Kidney (tissue), 14 donors: ENCODE data around the gene NAALAD2. TPM values are rescaled to one million over a fixed set of nuclear protein-coding genes. Genes with fewer than 3 reads are reported as not detected.

Source experiments
- DNase-seq, 5 donors: peaks; one replicate each; pipeline ENCODE4 v3.0.0-alpha.2; 2013 to 2020
- FAIRE-seq: peaks from 2 replicates; lab custom pipeline; 2012; peaks lifted over from hg19 to GRCh38; lab: Jason Lieb, UNC
- H3K27ac ChIP-seq, 2 donors: one replicate each; pipeline ENCODE4 v1.7.0; 2013; ENCODE audit warnings: low read depth in 2 of 2, low read length in 2 of 2, inconsistent platforms in 1 of 2
- H3K27me3 ChIP-seq: one replicate; pipeline ENCODE4 v1.7.1; 2013; ENCODE audit warnings: low read length, inconsistent platforms; ENCODE audit not compliant: control insufficient read depth, insufficient read depth
- H3K36me3 ChIP-seq, 3 donors: one replicate each; pipeline versions ENCODE4 v1.7.0 to v1.7.1; 2013; ENCODE audit warnings: low read length in 3 of 3, control low read depth in 1 of 3, inconsistent platforms in 1 of 3; ENCODE audit not compliant: insufficient read depth in 3 of 3, control insufficient read depth in 2 of 3
- H3K4me1 ChIP-seq, 3 donors: one replicate each; pipeline versions ENCODE4 v1.7.0 to v1.7.1; 2013; ENCODE audit warnings: low read length in 3 of 3, inconsistent platforms in 1 of 3, low read depth in 1 of 3; ENCODE audit not compliant: control insufficient read depth in 2 of 3, insufficient read depth in 2 of 3
- H3K4me3 ChIP-seq, 3 donors: one replicate each; pipeline versions ENCODE4 v1.7.0 to v1.8.1; 2013; ENCODE audit warnings: low read length in 3 of 3, control low read depth in 1 of 3, inconsistent platforms in 1 of 3
- H3K9ac ChIP-seq, 3 donors: one replicate each; pipeline versions ENCODE4 v1.7.0 to v1.7.1; 2013; ENCODE audit warnings: low read length in 3 of 3, control low read depth in 1 of 3, inconsistent platforms in 1 of 3
- H3K9me3 ChIP-seq, 3 donors: one replicate each; pipeline versions ENCODE4 v1.7.0 to v1.7.1; 2013; ENCODE audit warnings: low read length in 3 of 3, control low read depth in 1 of 3, inconsistent platforms in 1 of 3; ENCODE audit not compliant: control insufficient read depth in 2 of 3, insufficient read depth in 1 of 3
- CTCF ChIP-seq: IDR thresholded peaks from 3 replicates; pipeline ENCODE4 v1.5.1; 2012; ENCODE audit warnings: mild to moderate bottlenecking, moderate library complexity, borderline replicate concordance; ENCODE audit not compliant: insufficient read depth; ENCODE audit errors: extremely low read depth
- intact Hi-C: fragments of 100-400 bp; cut with DNase I; formaldehyde crosslinking; loops from one replicate; pipeline ENCODE4 v1.11.1; 2022
- polyA plus RNA-seq: library from polyadenylated mRNA; stranded (reverse); fragments of 350-450 nt; fragmentation: Illumina TruSeq; extraction: RNeasy Lipid Tissue Mini Kit (QIAGEN cat#74804); gene quantifications from one replicate; pipeline ENCODE4 v1.2.3, GENCODE V29; 2014; ENCODE audit warnings: low read depth, low replicate concordance; ENCODE audit not compliant: insufficient read depth
- total RNA-seq: library from RNA; stranded (reverse); fragmentation: NEBNext Ultra II Directional; extraction: Animal tissue kit (Norgen Biotek cat#: 25700); gene quantifications from one replicate; pipeline ENCODE4 v1.2.1, GENCODE V29; 2021
- donor health status: control.
- donor health status: control.
- donor health status: control.
- donor health status: control.
- donor health status: control.
- donor health status: DM: yes; HTN: yes; CAD: no.
- donor health status: Normal renal cell carcinoma (clear cell type).

Gene NAALAD2
- total and polyA plus RNA-seq, 2 donors from 2014 or later: 1.5 to 2.0 TPM

GRCh38 chr11:90216611-90217010, 82.1 kb downstream of the NAALAD2 start:
- Histone ChIP-seq H3K27me3 (no peaks in the 10 kb centered on the region), H3K9me3 (no peaks in the 10 kb centered on the region), H3K36me3 (peaks cover 4 to 10% (median 9%) of the 10 kb centered on the region in 3 donors), H3K9ac (no peak overlapping the region), H3K4me1 (peaks cover 0 to 12% (median 0%) of the 10 kb centered on the region in 3 donors), H3K4me3 (no peak overlapping the region), H3K27ac (no peak overlapping the region)
- DNase-seq (no peak), FAIRE-seq (no peak)
- no peak for TF ChIP-seq CTCF
- intact Hi-C loops: no loop called here

- FAIRE-seq: no peak
- Histone ChIP-seq H3K4me1 (peaks cover 0 to 14% (median 4%) of the 10 kb centered on the region in 3 donors), H3K27ac (no peak overlapping the region), H3K9ac (no peak overlapping the region), H3K36me3 (peaks cover 1 to 4% (median 2%) of the 10 kb centered on the region in 3 donors), H3K9me3 (no peaks in the 10 kb centered on the region), H3K4me3 (no peak overlapping the region), H3K27me3 (no peaks in the 10 kb centered on the region)
- intact Hi-C loops: no loop called here
- no peak for TF ChIP-seq CTCF
- DNase-seq: peak in 1 of 5 donors; percentile 68
Observed at GRCh38 chr11:90218606-90219005, 84.1 kb downstream of the NAALAD2 start.

- Histone ChIP-seq H3K9me3 (no peaks in the 10 kb centered on the region), H3K4me3 (no peak overlapping the region), H3K27ac (no peak overlapping the region), H3K36me3 (no peaks in the 10 kb centered on the region), H3K9ac (no peak overlapping the region), H3K4me1 (peaks cover 0 to 14% (median 4%) of the 10 kb centered on the region in 3 donors), H3K27me3 (no peaks in the 10 kb centered on the region)
- TF ChIP-seq CTCF: no peak
- FAIRE-seq: no peak
- no peak for DNase-seq
- intact Hi-C loops: no loop called here
Observed at GRCh38 chr11:90219438-90219837, 85.0 kb downstream of the NAALAD2 start.

- FAIRE-seq (no peak), DNase-seq (no peak)
- peaks cover 0 to 14% (median 4%) of the 10 kb centered on the region in 3 donors for H3K4me1 ChIP-seq
- no peak overlapping the region for H3K9ac ChIP-seq
- no peak for TF ChIP-seq CTCF
- H3K9me3 ChIP-seq: no peaks in the 10 kb centered on the region
- H3K27ac ChIP-seq: no peak overlapping the region
- H3K27me3 ChIP-seq: no peaks in the 10 kb centered on the region
- no peaks in the 10 kb centered on the region for H3K36me3 ChIP-seq
- intact Hi-C loops: no loop called here
- H3K4me3 ChIP-seq: peak overlapping the region in 1 of 3 donors; percentile 86
Observed at GRCh38 chr11:90220391-90220790, 85.9 kb downstream of the NAALAD2 start.
